Mucosa of stomach (tissue), 1 donor: ENCODE results near the gene PDPK1.
A peak's percentile ranks its signal among the peaks of the same experiment; 100 is the strongest.

Experiments used
- H3K27me3 ChIP-seq: one replicate; pipeline ENCODE4 v1.7.0; 2013; ENCODE audit warnings: mild to moderate bottlenecking, low read length; ENCODE audit not compliant: control insufficient read depth, insufficient read depth
- H3K36me3 ChIP-seq: one replicate; pipeline ENCODE4 v1.7.0; 2013; ENCODE audit warnings: low read length; ENCODE audit not compliant: control insufficient read depth, insufficient read depth
- H3K4me1 ChIP-seq: one replicate; pipeline ENCODE4 v1.7.0; 2013; ENCODE audit warnings: mild to moderate bottlenecking, low read length; ENCODE audit not compliant: control insufficient read depth, insufficient read depth
- H3K4me3 ChIP-seq: one replicate; pipeline ENCODE4 v1.7.0; 2013; ENCODE audit warnings: low read length
- H3K9ac ChIP-seq: one replicate; pipeline ENCODE4 v1.7.0; 2013; ENCODE audit warnings: mild to moderate bottlenecking, low read length, moderate library complexity
- H3K9me3 ChIP-seq: one replicate; pipeline ENCODE4 v1.7.0; 2013; ENCODE audit warnings: mild to moderate bottlenecking, low read length, moderate library complexity; ENCODE audit not compliant: control insufficient read depth
- donor health status: Pancreatic carcinoma.

PDPK1 gene

DNA sequence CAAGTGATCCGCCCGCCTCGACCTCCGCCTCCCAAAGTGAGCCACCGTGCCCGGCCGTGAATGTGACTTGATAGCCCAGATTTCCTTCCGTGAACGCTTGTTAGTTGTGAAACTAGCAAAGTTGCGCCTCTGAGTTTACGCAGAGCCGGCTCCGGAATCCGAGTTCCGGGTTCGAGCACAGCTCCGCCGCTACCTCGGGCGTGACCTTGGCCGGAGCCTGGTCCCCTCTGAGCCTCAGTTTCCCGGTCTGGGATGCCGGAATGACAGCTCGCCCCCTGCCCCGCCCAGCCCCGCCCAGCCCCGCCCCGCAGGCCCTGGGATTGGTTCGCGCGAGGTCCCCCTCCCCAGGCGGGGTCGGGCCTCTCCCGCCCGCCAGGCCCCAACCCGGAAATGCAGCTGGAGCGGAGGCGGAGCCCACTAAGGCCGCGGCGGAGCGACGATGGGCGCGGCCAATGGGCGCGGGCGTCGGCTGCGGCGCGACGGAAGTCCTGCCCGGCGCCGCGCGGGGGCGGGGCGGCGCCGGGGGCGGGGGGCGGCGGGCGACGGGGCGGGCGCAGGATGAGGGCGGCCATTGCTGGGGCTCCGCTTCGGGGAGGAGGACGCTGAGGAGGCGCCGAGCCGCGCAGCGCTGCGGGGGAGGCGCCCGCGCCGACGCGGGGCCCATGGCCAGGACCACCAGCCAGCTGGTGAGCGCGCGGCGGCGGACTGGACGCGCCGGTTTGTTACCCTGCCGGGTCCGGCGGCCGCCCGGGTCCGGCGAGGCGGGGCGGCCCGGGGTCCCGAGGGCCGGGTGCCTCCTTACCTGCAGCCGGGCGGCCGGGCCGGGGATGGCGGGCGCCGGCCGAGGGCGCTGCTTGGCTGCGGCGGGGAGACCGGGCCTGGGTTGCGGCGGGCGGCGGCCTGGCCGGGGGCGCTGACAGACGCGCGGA is at the start of gene PDPK1:
TSS of gene PDPK1 (plus strand) at position 571 of the 929 bp plus-strand sequence. CDS start at position 663, 92 bp downstream.
- H3K9ac ChIP-seq: peak within 1 kb of the TSS; percentile 62
- H3K9me3 ChIP-seq: no peaks in the 10 kb centered on the region
- H3K36me3 ChIP-seq: no peaks in the 10 kb centered on the region
- H3K4me3 ChIP-seq: peak within 1 kb of the TSS; percentile 67
- H3K27me3 ChIP-seq: no peaks in the 10 kb centered on the region
- H3K4me1 ChIP-seq: peaks cover 26% of the 10 kb centered on the region

DNA sequence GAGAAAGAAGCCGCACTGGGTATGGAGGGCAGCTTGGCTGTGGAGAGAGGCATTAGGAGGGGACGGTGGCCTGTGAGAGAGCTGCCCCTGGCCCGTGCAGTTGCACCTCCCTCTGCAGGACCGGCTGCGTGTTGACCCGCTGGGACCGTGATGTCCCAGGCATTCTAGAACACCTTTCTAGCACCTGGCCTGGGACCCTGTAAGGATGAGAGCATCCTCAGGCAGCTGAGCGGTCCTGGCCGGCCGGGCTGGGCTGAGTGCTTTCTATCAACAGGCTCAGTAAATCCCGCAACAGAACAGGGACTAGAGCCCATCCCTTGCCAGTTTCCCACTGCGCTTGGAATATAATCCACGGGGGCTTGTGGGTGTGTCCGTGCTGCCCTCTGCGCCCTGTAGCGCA is 48.2 kb upstream of the PDPK1 start:
- H3K9ac ChIP-seq: no peak overlapping the region
- peaks cover 7% of the 10 kb centered on the region for H3K4me1 ChIP-seq
- no peaks in the 10 kb centered on the region for H3K9me3 ChIP-seq
- no peaks in the 10 kb centered on the region for H3K36me3 ChIP-seq
- H3K4me3 ChIP-seq: no peak overlapping the region
- H3K27me3 ChIP-seq: no peaks in the 10 kb centered on the region

- Histone ChIP-seq H3K36me3 (no peaks in the 10 kb centered on the region), H3K9me3 (no peaks in the 10 kb centered on the region), H3K4me1 (peaks cover 7% of the 10 kb centered on the region), H3K4me3 (no peak overlapping the region), H3K27me3 (no peaks in the 10 kb centered on the region), H3K9ac (no peak overlapping the region)
These were observed 47.4 kb upstream of the PDPK1 start for GRCh38 chr16:2490190-2491105.

DNA sequence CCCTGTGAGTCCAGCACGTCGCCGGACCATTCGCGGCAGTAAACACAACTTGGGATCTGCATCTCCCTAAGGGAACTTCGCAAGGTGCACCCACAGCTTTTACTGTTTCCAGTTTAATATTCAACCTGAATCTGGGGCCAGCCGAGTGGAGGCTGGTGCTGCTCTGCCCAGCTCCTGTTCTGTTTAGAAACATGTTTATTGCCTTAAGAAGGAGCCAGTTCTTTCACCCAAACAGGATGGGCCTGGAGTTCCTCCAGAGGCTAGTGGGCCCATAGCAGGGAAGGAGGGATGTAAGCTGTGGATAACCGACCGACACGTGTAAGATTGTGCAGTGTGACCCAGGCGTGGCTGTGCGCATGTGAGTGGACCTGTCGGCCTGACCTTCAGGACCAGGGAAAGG is 45.5 kb upstream of the PDPK1 start:
- no peak overlapping the region for H3K4me3 ChIP-seq
- no peaks in the 10 kb centered on the region for H3K9me3 ChIP-seq
- H3K36me3 ChIP-seq: no peaks in the 10 kb centered on the region
- no peaks in the 10 kb centered on the region for H3K27me3 ChIP-seq
- H3K4me1 ChIP-seq: peaks cover 3% of the 10 kb centered on the region
- no peak overlapping the region for H3K9ac ChIP-seq

DNA sequence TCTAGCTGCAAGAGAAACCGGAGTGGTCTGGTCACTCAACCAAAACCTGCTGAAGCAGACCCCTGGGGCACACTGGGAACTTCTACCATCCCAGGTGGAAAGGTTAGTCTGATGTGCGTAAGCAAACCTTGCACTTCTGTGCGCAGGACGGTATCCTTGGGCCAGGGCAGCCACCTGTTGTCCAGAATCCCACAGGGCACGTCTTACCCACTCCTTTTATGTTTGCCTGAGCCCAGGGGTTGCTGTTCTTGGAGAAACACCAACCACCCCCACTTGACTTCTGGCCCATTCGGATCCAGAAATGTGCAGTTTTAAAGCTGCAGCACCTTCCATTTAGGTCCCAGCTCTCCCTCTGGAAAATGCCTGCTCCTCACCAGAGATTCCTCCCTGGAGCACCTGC is 44.2 kb upstream of the PDPK1 start:
- Histone ChIP-seq H3K4me1 (peaks cover 12% of the 10 kb centered on the region), H3K9me3 (no peaks in the 10 kb centered on the region), H3K27me3 (no peaks in the 10 kb centered on the region), H3K4me3 (no peak overlapping the region), H3K9ac (no peak overlapping the region), H3K36me3 (no peaks in the 10 kb centered on the region)

GRCh38 chr16:2494616-2495015 is 43.2 kb upstream of the PDPK1 start:
- no peak overlapping the region for H3K4me3 ChIP-seq
- H3K4me1 ChIP-seq: peaks cover 12% of the 10 kb centered on the region
- no peaks in the 10 kb centered on the region for H3K9me3 ChIP-seq
- H3K36me3 ChIP-seq: no peaks in the 10 kb centered on the region
- no peaks in the 10 kb centered on the region for H3K27me3 ChIP-seq
- H3K9ac ChIP-seq: no peak overlapping the region

GRCh38 chr16:2495041-2495440 is 42.8 kb upstream of the PDPK1 start:
- Histone ChIP-seq H3K9me3 (no peaks in the 10 kb centered on the region), H3K9ac (no peak overlapping the region), H3K4me1 (peaks cover 12% of the 10 kb centered on the region), H3K4me3 (no peak overlapping the region), H3K27me3 (no peaks in the 10 kb centered on the region), H3K36me3 (no peaks in the 10 kb centered on the region)

GRCh38 chr16:2496223-2497115 is 41.4 kb upstream of the PDPK1 start:
- no peaks in the 10 kb centered on the region for H3K36me3 ChIP-seq
- H3K4me1 ChIP-seq: peaks cover 16% of the 10 kb centered on the region
- H3K27me3 ChIP-seq: no peaks in the 10 kb centered on the region
- H3K9me3 ChIP-seq: no peaks in the 10 kb centered on the region
- no peak overlapping the region for H3K4me3 ChIP-seq
- no peak overlapping the region for H3K9ac ChIP-seq

DNA sequence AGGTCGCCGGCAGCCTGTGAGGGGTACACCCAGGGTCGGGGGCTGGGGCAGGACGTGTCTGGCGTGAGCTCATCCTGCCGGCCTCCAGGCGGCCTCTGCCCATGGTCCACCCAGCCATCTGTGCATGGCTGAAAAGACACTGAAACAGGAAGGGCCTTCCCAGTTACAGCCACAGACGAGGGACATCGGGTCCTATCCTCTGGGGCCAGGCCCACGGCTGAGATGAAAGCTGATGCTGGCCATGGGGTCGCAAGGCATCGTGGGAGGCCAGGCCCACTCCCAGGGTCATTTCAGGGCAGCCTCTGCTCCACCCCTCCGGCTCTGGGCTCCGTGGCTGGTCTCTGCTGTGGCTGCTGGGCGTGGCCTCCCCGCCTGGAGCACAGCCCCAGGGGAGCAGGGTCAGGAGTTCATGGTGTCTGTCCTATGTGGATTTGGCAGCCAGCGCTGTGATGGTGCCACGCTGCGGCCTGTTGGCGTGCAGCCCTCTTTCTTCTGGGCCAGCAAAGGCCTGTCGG is 40.6 kb upstream of the PDPK1 start:
- Histone ChIP-seq H3K9me3 (no peaks in the 10 kb centered on the region), H3K4me1 (peaks cover 17% of the 10 kb centered on the region), H3K9ac (no peak overlapping the region), H3K27me3 (no peaks in the 10 kb centered on the region), H3K4me3 (no peak overlapping the region), H3K36me3 (no peaks in the 10 kb centered on the region)

DNA sequence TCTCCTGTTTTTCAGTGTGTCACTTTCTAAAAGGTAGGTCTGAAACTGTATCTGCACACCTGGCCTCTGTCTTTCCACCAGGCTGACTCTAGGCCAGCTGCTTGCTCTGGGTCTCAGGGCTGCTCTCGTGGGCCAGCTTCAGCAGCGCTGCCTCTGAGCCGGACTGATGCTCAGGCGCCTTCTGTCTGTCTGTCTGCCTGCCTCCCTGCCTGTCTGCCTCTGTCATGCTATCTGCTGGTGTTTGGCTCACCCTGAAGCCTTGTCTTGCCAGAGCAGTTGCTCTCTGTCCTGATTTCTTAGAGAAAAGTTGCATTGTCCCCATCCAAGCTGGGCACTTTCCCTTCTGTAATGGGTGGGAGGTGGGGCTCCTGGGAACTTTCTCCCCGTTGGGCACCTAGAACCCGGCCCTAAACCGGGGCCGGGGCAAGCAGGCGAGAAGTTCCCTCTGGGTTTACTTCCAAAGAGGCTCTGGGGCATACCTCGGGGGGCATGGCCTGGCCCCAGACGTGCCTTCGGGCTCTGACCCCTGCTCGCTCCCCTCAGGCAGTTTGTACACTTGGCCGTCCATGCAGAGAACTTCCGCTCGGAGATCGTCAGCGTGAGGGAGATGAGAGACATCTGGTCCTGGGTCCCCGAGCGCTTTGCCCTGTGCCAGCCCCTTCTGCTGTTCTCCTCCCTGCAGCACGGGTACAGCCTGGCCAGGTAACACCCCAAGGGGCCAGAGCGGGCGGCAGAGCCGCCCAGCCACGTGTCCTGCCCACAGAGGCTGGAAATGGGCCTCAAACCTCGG is 39.9 kb upstream of the PDPK1 start:
- Histone ChIP-seq H3K4me1 (peaks cover 19% of the 10 kb centered on the region), H3K9ac (no peak overlapping the region), H3K9me3 (no peaks in the 10 kb centered on the region), H3K4me3 (no peak overlapping the region), H3K36me3 (no peaks in the 10 kb centered on the region), H3K27me3 (no peaks in the 10 kb centered on the region)
